Measurements from ENCODE around the gene CNTRL.

The CNTRL gene

DNA sequence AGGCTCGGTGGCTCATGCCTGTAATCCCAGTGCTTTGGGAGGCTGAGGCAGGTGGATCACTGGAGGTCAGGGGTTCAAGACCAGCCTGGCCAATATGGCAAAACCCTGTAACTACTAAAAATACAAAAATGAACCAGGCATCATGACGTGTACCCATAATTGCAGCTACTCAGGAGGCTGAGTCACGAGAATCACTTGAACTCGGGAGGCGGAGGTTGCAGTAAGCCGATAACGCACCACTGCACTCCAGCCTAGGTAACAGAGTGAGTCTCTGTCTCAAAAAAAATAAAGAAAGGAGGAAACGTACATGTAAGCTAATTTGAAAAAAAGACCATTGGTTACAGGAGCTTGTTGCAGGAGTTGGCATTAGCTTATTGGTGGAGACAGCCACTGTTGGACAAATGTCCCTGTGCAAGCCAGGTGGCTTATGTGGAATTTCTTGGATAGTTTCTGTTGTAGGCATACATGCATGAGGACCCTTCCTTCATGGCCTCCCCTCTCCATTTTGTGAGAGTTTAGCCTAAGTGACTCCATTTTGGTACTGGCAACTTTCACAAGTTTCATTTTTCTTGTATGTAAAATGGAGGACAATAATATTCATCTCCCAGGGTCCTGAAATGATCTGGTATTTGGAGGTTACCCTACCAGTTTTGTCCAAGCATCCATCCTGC, 143.7 kb downstream of the CNTRL start:
- Histone ChIP-seq H3K9me3 (ENCODE audit: control insufficient read depth, low read length) (no peaks in the 10 kb centered on the region), H3K27ac (ENCODE audit: low read depth, low read length, severe bottlenecking) (no peak overlapping the region), H3K4me3 (ENCODE audit: extremely low read depth, insufficient read depth, low read length, poor library complexity, severe bottlenecking) (no peak overlapping the region), H3K36me3 (ENCODE audit: control insufficient read depth, insufficient read depth, low read length) (no peaks in the 10 kb centered on the region), H3K4me1 (ENCODE audit: control insufficient read depth, insufficient read depth, low read length, poor library complexity, severe bottlenecking) (no peaks in the 10 kb centered on the region)
- 95 to 99% methylated on average over 8 of the region's 8 CpGs for WGBS, 2 experiments (ENCODE audit: insufficient coverage in 2 of 2)

DNA sequence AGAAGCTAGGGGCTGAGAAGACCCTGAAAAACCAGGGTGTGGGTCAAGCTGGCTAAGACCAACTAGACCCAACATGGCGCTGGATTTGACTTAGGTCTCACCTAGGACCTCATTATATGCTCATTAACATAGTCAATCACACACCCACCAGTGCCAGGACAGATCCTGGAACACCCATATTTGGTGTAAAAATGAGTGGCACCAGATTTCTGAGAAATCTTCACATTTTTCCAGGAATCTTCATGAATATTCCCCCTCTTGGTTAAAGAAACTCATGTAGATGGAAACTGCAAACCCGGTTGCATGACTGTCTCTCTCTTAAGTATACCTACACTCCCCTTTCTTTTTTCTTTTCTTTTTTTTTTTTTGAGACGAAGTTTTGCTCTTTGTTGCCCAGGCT, 144.8 kb downstream of the CNTRL start:
- Histone ChIP-seq H3K9me3 (ENCODE audit: control insufficient read depth, low read length) (no peaks in the 10 kb centered on the region), H3K27ac (ENCODE audit: low read depth, low read length, severe bottlenecking) (no peak overlapping the region), H3K36me3 (ENCODE audit: control insufficient read depth, insufficient read depth, low read length) (no peaks in the 10 kb centered on the region), H3K4me3 (ENCODE audit: extremely low read depth, insufficient read depth, low read length, poor library complexity, severe bottlenecking) (no peak overlapping the region), H3K4me1 (ENCODE audit: control insufficient read depth, insufficient read depth, low read length, poor library complexity, severe bottlenecking) (no peaks in the 10 kb centered on the region)
- WGBS, 2 experiments (ENCODE audit: insufficient coverage in 2 of 2), result 94 to 100% methylated on average over 2 of the region's 3 CpGs

DNA sequence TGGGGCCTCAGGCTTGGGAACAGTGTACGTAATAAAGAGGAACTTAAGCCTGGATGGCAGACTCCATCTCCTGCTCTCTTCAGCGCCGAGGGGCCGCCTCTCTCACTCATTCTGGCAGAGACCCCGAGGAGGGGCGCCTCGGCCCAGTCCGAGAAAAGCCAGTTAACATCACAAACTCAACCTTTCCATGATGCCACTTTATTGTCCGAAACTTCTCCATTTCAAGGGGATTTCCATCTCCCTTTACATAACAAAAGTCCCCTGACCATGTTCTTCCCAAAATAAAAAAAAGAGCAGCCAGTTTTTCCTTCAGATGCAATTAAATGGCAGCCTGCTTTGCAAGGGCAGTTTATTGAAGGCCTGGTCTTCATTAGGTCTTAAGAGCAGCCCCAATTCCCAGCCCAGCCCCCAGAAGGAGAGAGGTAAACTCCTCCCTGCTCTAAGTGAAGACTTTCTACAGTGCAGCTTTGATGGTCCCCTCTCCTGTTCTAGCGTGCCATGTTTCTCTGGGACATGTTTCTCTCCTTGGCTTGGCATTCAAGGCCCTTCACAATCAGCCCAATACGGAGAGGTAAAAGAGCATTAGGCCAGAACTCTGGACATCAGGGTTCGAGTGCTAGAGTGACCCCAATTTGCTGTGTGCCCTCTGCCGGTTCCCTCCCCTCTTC, 146.4 kb downstream of the CNTRL start:
- 33 to 46% methylated on average over 10 to 11 of the region's 13 CpGs for WGBS, 2 experiments (ENCODE audit: insufficient coverage in 2 of 2)
- no peaks in the 10 kb centered on the region for H3K4me1 ChIP-seq (ENCODE audit: control insufficient read depth, insufficient read depth, low read length, poor library complexity, severe bottlenecking)
- no peak overlapping the region for H3K4me3 ChIP-seq (ENCODE audit: extremely low read depth, insufficient read depth, low read length, poor library complexity, severe bottlenecking)
- no peaks in the 10 kb centered on the region for H3K36me3 ChIP-seq (ENCODE audit: control insufficient read depth, insufficient read depth, low read length)
- no peaks in the 10 kb centered on the region for H3K9me3 ChIP-seq (ENCODE audit: control insufficient read depth, low read length)
- no peak overlapping the region for H3K27ac ChIP-seq (ENCODE audit: low read depth, low read length, severe bottlenecking)

DNA sequence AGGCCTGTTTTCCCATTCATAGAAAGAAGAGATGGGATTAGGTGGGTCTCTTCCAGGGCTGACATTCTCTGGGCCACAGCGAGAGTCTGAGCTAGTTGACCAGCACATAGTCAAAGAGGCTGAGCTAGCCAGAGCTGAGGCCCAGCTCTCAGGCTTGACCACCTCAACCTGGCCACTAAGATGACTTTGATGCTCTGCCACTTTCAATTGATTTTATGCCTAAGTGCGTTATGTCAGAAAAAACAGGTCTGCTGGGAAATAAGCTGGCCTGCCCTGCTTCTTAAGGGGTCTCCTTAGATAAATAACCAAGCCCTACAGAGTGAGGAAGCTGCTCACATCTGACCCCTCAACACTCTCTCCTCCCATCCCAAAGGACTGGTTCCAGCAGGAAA, 146.9 kb downstream of the CNTRL start:
- H3K9me3 ChIP-seq (ENCODE audit: control insufficient read depth, low read length), result no peaks in the 10 kb centered on the region
- H3K4me1 ChIP-seq (ENCODE audit: control insufficient read depth, insufficient read depth, low read length, poor library complexity, severe bottlenecking), result no peaks in the 10 kb centered on the region
- H3K36me3 ChIP-seq (ENCODE audit: control insufficient read depth, insufficient read depth, low read length), result no peaks in the 10 kb centered on the region
- H3K27ac ChIP-seq (ENCODE audit: low read depth, low read length, severe bottlenecking), result no peak overlapping the region
- H3K4me3 ChIP-seq (ENCODE audit: extremely low read depth, insufficient read depth, low read length, poor library complexity, severe bottlenecking), result no peak overlapping the region
- WGBS, 2 experiments (ENCODE audit: insufficient coverage in 2 of 2), result 78 to 92% methylated on average over 1 to 2 of the region's 2 CpGs

GRCh38 chr9:121222524-121223171, 147.9 kb downstream of the CNTRL start:
- Histone ChIP-seq H3K9me3 (ENCODE audit: control insufficient read depth, low read length) (no peaks in the 10 kb centered on the region), H3K36me3 (ENCODE audit: control insufficient read depth, insufficient read depth, low read length) (no peaks in the 10 kb centered on the region), H3K4me3 (ENCODE audit: extremely low read depth, insufficient read depth, low read length, poor library complexity, severe bottlenecking) (no peak overlapping the region), H3K4me1 (ENCODE audit: control insufficient read depth, insufficient read depth, low read length, poor library complexity, severe bottlenecking) (no peaks in the 10 kb centered on the region), H3K27ac (ENCODE audit: low read depth, low read length, severe bottlenecking) (no peak overlapping the region)
- 77 to 80% methylated on average over 11 to 12 of the region's 12 CpGs for WGBS, 2 experiments (ENCODE audit: insufficient coverage in 2 of 2)

DNA sequence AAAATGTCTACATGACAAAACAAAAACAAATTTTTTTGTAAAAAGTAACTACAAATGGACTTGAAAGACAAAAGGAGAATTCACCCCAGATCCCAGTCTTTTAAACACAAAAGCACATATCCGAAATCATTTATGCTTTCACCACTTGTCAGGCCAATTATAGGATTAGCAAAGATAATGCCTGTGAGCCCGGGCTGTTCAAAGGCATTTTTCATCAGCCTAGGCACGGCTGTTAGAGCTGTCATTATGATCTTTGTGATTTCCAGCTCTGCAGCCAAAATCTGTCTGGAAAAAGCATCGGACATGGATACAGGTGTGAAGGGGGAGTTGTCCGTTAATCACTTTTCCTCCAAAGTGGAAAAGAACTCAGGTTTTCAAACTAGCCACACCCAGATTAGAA, 150.5 kb downstream of the CNTRL start:
- WGBS, 2 experiments (ENCODE audit: insufficient coverage in 2 of 2), result 75 to 86% methylated on average over 3 to 4 of the region's 5 CpGs
- Histone ChIP-seq H3K4me3 (ENCODE audit: extremely low read depth, insufficient read depth, low read length, poor library complexity, severe bottlenecking) (no peak overlapping the region), H3K9me3 (ENCODE audit: control insufficient read depth, low read length) (no peaks in the 10 kb centered on the region), H3K27ac (ENCODE audit: low read depth, low read length, severe bottlenecking) (no peak overlapping the region), H3K4me1 (ENCODE audit: control insufficient read depth, insufficient read depth, low read length, poor library complexity, severe bottlenecking) (no peaks in the 10 kb centered on the region), H3K36me3 (ENCODE audit: control insufficient read depth, insufficient read depth, low read length) (no peaks in the 10 kb centered on the region)

DNA sequence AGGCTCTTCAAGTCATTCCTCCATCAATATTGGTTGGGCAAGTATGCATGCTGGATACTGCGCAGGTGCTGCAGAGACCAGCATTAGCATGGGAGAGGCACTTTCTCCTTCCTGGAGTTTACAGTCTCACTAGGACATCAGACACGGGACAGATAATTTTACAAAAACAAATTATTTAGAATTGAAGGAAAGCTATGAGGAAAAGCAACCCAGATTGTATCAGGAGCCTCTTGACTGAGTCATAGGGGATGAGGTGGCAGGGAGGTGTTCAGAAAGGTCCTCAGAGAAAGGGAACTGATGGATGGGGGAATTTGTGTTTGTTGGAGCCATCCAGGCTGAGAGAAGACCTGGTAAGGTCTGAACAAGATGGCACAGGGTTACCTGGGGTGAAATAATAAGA, 151.4 kb downstream of the CNTRL start:
- Histone ChIP-seq H3K9me3 (ENCODE audit: control insufficient read depth, low read length) (no peaks in the 10 kb centered on the region), H3K27ac (ENCODE audit: low read depth, low read length, severe bottlenecking) (no peak overlapping the region), H3K36me3 (ENCODE audit: control insufficient read depth, insufficient read depth, low read length) (no peaks in the 10 kb centered on the region), H3K4me3 (ENCODE audit: extremely low read depth, insufficient read depth, low read length, poor library complexity, severe bottlenecking) (no peak overlapping the region), H3K4me1 (ENCODE audit: control insufficient read depth, insufficient read depth, low read length, poor library complexity, severe bottlenecking) (no peaks in the 10 kb centered on the region)
- 80% methylated on average over 1 of the region's 2 CpGs; no CpG with 5 or more reads in 1 of the 2 experiments for WGBS, 2 experiments (ENCODE audit: insufficient coverage in 2 of 2)

Measured in mesodermal cell (in vitro differentiated cells).